Endothelial cell of umbilical vein (primary cell): ENCODE results near the gene ENDOD1.

Source experiments
- CTCF ChIP-seq, 2 donors: IDR thresholded peaks; 1 replicate in 1 of 2; 2 replicates in 1 of 2; pipeline ENCODE4 v1.5.1; 2011; ENCODE audit warnings: low read length in 2 of 2, mild to moderate bottlenecking in 2 of 2, moderate library complexity in 2 of 2, control low read depth in 1 of 2, inconsistent platforms in 1 of 2, low read depth in 1 of 2; ENCODE audit not compliant: insufficient read depth in 1 of 2; ENCODE audit errors: extremely low read depth in 1 of 2
- EZH2 ChIP-seq: IDR thresholded peaks from 2 replicates; pipeline ENCODE4 v1.6.1; 2012; ENCODE audit warnings: borderline replicate concordance, low read depth, mild to moderate bottlenecking, moderate library complexity, low read length, inconsistent platforms; ENCODE audit not compliant: severe bottlenecking
- FOS ChIP-seq: IDR thresholded peaks from 2 replicates; pipeline ENCODE4 v1.6.1; 2011; ENCODE audit warnings: mild to moderate bottlenecking, low read length, moderate library complexity, borderline replicate concordance; ENCODE audit not compliant: insufficient read depth
- GATA2 ChIP-seq: IDR thresholded peaks from 2 replicates; pipeline ENCODE4 v1.7.0; 2011; ENCODE audit warnings: low read depth, mild to moderate bottlenecking, moderate library complexity, mixed read lengths, low read length; ENCODE audit not compliant: insufficient read length, insufficient read depth
- JUN ChIP-seq: IDR thresholded peaks from 2 replicates; pipeline ENCODE4 v1.6.1; 2011; ENCODE audit warnings: borderline replicate concordance, low read depth; ENCODE audit not compliant: insufficient read length, insufficient read depth
- MYC ChIP-seq: IDR thresholded peaks from one replicate; pipeline ENCODE4 v1.6.1; 2011; ENCODE audit warnings: mild to moderate bottlenecking, low read depth, low read length
- POLR2A ChIP-seq: IDR thresholded peaks from 2 replicates; pipeline ENCODE4 v1.6.1; 2012; ENCODE audit warnings: low read depth, mild to moderate bottlenecking, control low read depth, low read length
- POLR2AphosphoS5 ChIP-seq: IDR thresholded peaks from 2 replicates; pipeline ENCODE4 v1.6.1; 2012; ENCODE audit warnings: low read depth, mild to moderate bottlenecking, control low read depth, low read length, moderate library complexity; ENCODE audit not compliant: insufficient read depth
- TF ChIP-seq, protein P1 (sequence below): IDR thresholded peaks from 2 replicates; pipeline ENCODE4 v1.6.1; 2011; ENCODE audit not compliant: insufficient read depth, insufficient read length

- TF ChIP-seq CTCF (IDR thresholded peaks at IDR 0.05; ENCODE audit: extremely low read depth in 1 of 2, insufficient read depth in 1 of 2, low read depth in 1 of 2, low read length in 2 of 2) = no peak
- TF ChIP-seq EZH2 = no peak
- no peak for TF ChIP-seq FOS
- TF ChIP-seq MYC = no peak
- no peak for TF ChIP-seq POLR2AphosphoS5
- TF ChIP-seq GATA2 = no peak
- TF ChIP-seq POLR2A = no peak
- TF ChIP-seq JUN = no peak
- TF ChIP-seq, protein P1, sequence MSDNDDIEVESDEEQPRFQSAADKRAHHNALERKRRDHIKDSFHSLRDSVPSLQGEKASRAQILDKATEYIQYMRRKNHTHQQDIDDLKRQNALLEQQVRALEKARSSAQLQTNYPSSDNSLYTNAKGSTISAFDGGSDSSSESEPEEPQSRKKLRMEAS = no peak
Measured at GRCh38 chr11:95055283-95055897, 34.3 kb upstream of the ENDOD1 start.
